Adrenal gland (tissue), 12 donors: Measurements from ENCODE around the gene LINS1. TPM values are rescaled to one million over a fixed set of nuclear protein-coding genes. Genes with fewer than 3 reads are reported as not detected.
A peak's percentile ranks its signal among the peaks of the same experiment; 100 is the strongest.

Experiments
- DNase-seq, 7 donors: peaks; one replicate each; pipeline ENCODE4 v3.0.0-alpha.2; 2019 to 2020
- H3K27ac ChIP-seq, 5 donors: fragments of 200-600 bp; sonication (generic) in 4 of 5; 1 replicate in 3 of 5; 2 replicates in 2 of 5; pipeline versions ENCODE4 v1.5.1 to v1.8.0; 2016 to 2020; ENCODE audit warnings: mild to moderate bottlenecking in 1 of 5
- H3K27me3 ChIP-seq: fragments of 200-600 bp; 2 replicates; pipeline ENCODE4 v1.8.0; 2021
- H3K36me3 ChIP-seq, 2 donors: fragments of 200-600 bp; replicated peaks in 1 of 2; 1 replicate in 1 of 2; 2 replicates in 1 of 2; pipeline versions ENCODE4 v1.5.1 to v1.8.0; 2018 to 2022
- H3K4me1 ChIP-seq, 2 donors: fragments of 200-600 bp; replicated peaks in 1 of 2; 1 replicate in 1 of 2; 2 replicates in 1 of 2; pipeline versions ENCODE4 v1.5.1 to v1.8.0; 2018 to 2021
- H3K4me3 ChIP-seq, 4 donors: fragments of 200-600 bp; sonication (generic) in 3 of 4; one replicate each; pipeline ENCODE4 v1.5.1; 2016 to 2018
- H3K9me3 ChIP-seq, 3 donors: fragments of 200-600 bp; sonication (generic) in 1 of 3; replicated peaks in 1 of 3; 1 replicate in 2 of 3; 2 replicates in 1 of 3; pipeline versions ENCODE4 v1.5.1 to v1.8.0; 2016 to 2021
- POLR2A ChIP-seq, 2 donors: fragments of 450-650 bp; IDR thresholded peaks; one replicate each; pipeline ENCODE4 v1.6.1; 2017; ENCODE audit warnings: antibody characterized with exemption in 2 of 2, mild to moderate bottlenecking in 2 of 2, moderate library complexity in 1 of 2
- WGBS, 4 donors: extraction: QIAGEN DNeasy Blood & Tissue Kit in 2 of 4; methylation state at CpG; one replicate each; pipeline versions ENCODE4 v1.1.5 to v1.1.7; 2013 to 2017; 5-methylcytosine and 5-hydroxymethylcytosine counted together
- intact Hi-C, 2 donors: fragments of 100-400 bp; cut with DNase I; formaldehyde crosslinking; loops; one replicate each; pipeline versions ENCODE4 v1.14.1 to v1.15.0; 2022 to 2023
- polyA plus RNA-seq, 3 donors: library from polyadenylated mRNA; stranded (reverse); fragments of 200-250 nt in 2 of 3; fragments of 350-450 nt in 1 of 3; fragmentation: Illumina TruSeq in 1 of 3; extraction: RNeasy Lipid Tissue Mini Kit (QIAGEN cat#74804) in 1 of 3; gene quantifications; one replicate each; pipeline ENCODE4 v1.2.3, GENCODE V29; 2013 to 2014
- total RNA-seq, 9 donors: library from RNA; depleted of rRNA in 4 of 9; stranded (reverse); fragments of >200 nt in 4 of 9; fragments of 120-200 nt in 1 of 9; fragmentation: NEBNext Ultra II Directional in 1 of 9; extraction: Animal tissue kit (Norgen Biotek cat#: 25700) in 1 of 9; gene quantifications; one replicate each; pipeline versions ENCODE4 v1.1.0 to v1.2.4, GENCODE V29; 2013 to 2023
- TF ChIP-seq, protein P1 (sequence below), 6 experiments: fragments of 450-650 bp in 4 of 6; fragments of 200-600 bp in 2 of 6; sonication (generic) in 1 of 6; IDR thresholded peaks; 1 replicate in 5 of 6; 2 replicates in 1 of 6; pipeline versions ENCODE4 v1.5.1 to v1.8.0; 2016 to 2021; ENCODE audit warnings: antibody characterized with exemption in 6 of 6, mild to moderate bottlenecking in 2 of 6, moderate library complexity in 1 of 6
- donor health status: healthy with polysubstance abuse.
- donor health status: Bipolar disorder and iron deficiency.
- donor health status: DM: yes; HTN: yes; CAD: no.
- donor health status: DM: no; HTN: no; CAD: no.
- donor health status: DM: no; HTN: no; CAD: no.
- donor health status: DM: yes; HTN: yes; CAD: no.

The LINS1 gene
- total and polyA plus RNA-seq, 12 donors, result 7.4 to 23.5 (median 12.2) TPM

DNA sequence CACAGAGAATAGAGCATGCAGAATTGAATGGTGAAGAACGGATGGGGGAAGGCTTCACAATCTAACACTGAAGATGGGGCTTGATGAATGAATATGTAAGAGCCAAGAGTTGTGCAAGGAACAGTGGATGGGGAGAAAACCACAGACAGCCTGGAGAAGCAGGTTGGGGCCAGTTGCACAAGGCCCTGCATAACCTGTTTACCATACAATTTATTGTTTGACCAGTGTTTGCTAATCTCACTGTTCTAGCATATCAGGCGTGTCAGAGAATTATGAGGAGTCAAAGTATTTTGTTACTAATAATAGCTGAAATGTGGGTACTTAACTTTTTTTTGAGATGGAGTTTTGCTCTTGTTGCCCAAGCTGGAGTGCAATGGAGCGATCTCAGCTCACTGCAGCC is 36.4 kb downstream of the LINS1 start:
- DNase-seq, result no peak
- intact Hi-C loops, result no loop called here
- Histone ChIP-seq H3K9me3 (no peaks in the 10 kb centered on the region), H3K4me1 (no peaks in the 10 kb centered on the region), H3K27ac (no peak overlapping the region), H3K36me3 (peaks cover 0 to 7% of the 10 kb centered on the region in 2 donors), H3K27me3 (no peaks in the 10 kb centered on the region), H3K4me3 (no peak overlapping the region)
- no peak for TF ChIP-seq POLR2A (IDR thresholded peaks at IDR 0.05)
- TF ChIP-seq, protein P1, sequence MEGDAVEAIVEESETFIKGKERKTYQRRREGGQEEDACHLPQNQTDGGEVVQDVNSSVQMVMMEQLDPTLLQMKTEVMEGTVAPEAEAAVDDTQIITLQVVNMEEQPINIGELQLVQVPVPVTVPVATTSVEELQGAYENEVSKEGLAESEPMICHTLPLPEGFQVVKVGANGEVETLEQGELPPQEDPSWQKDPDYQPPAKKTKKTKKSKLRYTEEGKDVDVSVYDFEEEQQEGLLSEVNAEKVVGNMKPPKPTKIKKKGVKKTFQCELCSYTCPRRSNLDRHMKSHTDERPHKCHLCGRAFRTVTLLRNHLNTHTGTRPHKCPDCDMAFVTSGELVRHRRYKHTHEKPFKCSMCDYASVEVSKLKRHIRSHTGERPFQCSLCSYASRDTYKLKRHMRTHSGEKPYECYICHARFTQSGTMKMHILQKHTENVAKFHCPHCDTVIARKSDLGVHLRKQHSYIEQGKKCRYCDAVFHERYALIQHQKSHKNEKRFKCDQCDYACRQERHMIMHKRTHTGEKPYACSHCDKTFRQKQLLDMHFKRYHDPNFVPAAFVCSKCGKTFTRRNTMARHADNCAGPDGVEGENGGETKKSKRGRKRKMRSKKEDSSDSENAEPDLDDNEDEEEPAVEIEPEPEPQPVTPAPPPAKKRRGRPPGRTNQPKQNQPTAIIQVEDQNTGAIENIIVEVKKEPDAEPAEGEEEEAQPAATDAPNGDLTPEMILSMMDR (IDR thresholded peaks at IDR 0.05), result no peak
- WGBS, 4 donors, result 88 to 95% (median 89%) methylated on average over 3 of the region's 3 CpGs

DNA sequence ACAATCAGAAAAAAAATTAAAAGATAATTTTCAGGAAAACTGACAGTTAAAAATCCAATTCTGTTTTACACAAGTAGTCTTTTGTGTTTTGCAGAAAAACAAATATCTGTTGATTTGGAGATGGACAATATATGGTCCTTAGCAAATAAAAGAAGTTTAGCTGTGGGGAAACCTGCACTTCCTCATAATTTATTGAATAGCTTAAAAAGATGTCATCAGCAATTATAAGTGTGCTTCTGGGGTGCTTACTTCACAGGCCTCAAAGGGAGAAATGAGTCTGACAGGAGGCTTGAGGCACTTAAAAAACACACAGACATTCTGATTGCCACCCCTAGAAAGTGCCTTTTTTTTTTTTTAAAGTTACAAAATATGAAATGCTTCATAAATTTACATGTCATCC is 41.7 kb downstream of the LINS1 start:
- Histone ChIP-seq H3K4me3 (no peak overlapping the region), H3K27ac (no peak overlapping the region), H3K27me3 (no peaks in the 10 kb centered on the region), H3K4me1 (no peaks in the 10 kb centered on the region), H3K36me3 (no peaks in the 10 kb centered on the region), H3K9me3 (no peaks in the 10 kb centered on the region)
- no peak for DNase-seq
- intact Hi-C loops, result no loop called here
- no peak for TF ChIP-seq POLR2A (IDR thresholded peaks at IDR 0.05)
- TF ChIP-seq, protein P1 (IDR thresholded peaks at IDR 0.05), result no peak

DNA sequence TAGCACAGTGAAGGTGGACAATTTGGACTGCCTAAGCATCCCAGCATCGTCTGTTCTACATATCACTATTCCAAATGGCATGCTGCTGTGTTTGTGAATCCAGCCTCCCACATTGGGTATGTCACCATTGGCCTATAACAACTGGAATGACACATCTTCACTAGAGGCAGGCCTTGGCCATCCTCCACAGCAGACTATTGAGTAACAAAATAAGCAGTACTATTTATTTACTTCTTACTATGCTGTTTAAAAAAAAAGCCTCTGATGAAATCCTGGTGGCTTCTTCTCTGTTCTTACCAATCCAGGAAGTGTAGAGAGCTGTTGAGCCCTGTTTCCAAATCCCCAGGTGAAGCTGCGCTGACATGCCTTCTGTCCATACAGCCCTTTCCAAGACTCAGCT is 42.7 kb downstream of the LINS1 start:
- H3K4me3 ChIP-seq, result no peak overlapping the region
- H3K9me3 ChIP-seq, result no peaks in the 10 kb centered on the region
- H3K27me3 ChIP-seq, result no peaks in the 10 kb centered on the region
- no peaks in the 10 kb centered on the region for H3K36me3 ChIP-seq
- H3K27ac ChIP-seq, result no peak overlapping the region
- WGBS, 4 donors, result 78 to 94% (median 83%) methylated on average over 2 of the region's 2 CpGs
- no peaks in the 10 kb centered on the region for H3K4me1 ChIP-seq
- peak in 3 of 7 donors; percentile 8 to 28 (median 16) for DNase-seq
- TF ChIP-seq POLR2A (IDR thresholded peaks at IDR 0.05), result no peak
- TF ChIP-seq, protein P1 (IDR thresholded peaks at IDR 0.05), result no peak
- intact Hi-C loops, result no loop called here

DNA sequence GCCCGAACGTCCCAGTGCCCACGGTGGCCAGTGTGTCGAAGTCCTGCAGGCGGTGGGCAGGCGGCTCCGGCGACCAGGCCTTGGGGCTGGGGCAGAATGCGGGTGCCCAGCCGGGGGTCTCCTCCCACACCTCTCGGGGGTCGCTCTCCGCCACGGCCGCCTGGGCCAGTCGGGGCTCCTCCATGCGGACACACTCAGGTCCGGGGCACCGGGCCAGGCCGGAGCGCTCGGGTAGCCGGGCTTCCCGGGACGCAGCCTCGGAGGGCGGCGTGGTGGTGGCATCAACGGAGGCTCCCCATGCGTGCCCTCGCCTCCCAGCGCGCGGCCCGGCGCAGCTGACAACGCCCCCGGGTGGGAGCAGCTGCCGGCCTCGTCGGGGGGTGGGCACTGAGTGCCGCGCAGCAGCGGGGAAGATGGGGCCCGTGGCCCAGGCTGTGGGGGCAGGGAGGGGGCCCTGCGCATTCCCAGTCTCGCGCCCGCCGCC is 43.2 kb downstream of the LINS1 start:
- no peak for DNase-seq
- 86 to 97% (median 95%) methylated on average over 6 to 50 of the region's 50 CpGs for WGBS, 4 donors
- no peaks in the 10 kb centered on the region for H3K36me3 ChIP-seq
- H3K4me3 ChIP-seq, result no peak overlapping the region
- intact Hi-C loops, result no loop called here
- TF ChIP-seq, protein P1 (IDR thresholded peaks at IDR 0.05), result no peak
- no peak for TF ChIP-seq POLR2A (IDR thresholded peaks at IDR 0.05)
- no peaks in the 10 kb centered on the region for H3K27me3 ChIP-seq
- no peaks in the 10 kb centered on the region for H3K4me1 ChIP-seq
- H3K9me3 ChIP-seq, result no peaks in the 10 kb centered on the region
- H3K27ac ChIP-seq, result no peak overlapping the region
